Measurements from ENCODE around the gene KCTD6. TPM values are rescaled to one million over a fixed set of nuclear protein-coding genes. Genes with fewer than 3 reads are reported as not detected.

KCTD6 gene
- total and polyA plus RNA-seq, 2 of the 4 experiments (the other 2 are of a cell fraction), result 7.0 to 9.2 TPM

DNA sequence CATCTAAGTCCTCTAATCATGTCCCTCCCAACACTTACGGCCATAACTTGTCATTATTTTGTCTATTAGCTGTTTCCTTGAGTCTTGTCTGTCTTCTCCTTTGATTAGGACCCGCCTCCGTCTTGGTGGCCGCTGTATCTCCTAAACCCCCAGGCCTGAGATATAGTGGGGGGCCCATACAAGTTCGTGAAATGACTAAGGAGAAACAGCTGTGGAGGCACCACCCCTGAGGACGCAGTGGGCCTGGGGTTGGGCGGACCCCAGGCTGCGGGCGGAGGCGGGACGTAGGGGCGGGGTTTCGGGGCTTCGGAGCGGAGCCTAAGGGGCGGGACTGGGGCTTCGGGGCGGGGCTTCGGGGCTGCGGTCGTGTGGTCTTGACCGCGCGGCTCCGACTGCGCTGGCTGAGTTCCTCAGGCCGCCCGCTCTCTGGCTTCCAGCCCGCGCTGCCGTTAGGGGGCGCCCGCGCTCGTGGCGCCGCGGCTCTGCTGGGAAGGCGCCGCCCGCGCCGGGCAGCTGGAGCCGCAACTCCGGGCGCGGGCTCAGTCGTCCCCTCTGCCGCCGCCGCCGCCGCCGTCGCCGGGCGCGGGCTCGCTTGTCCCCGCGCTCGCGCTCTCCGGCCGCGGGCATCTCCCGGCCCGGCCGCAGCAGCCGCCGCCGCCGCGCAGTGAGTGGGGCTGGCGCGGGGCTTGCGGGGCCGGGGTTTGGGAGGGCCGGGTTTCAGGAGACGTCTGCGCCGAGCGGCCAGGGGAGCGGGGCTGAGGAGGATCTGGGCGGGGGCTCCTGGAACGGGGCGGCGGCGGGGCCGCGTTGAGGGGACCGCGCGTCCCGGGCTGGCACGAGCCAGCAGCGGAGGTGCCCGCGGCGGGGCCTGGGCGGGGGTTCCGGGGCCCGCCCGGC lies at the start of gene KCTD6 (continued):
- TF ChIP-seq RFX5 (IDR thresholded peaks at IDR 0.05; ENCODE audit: low read depth, low read length), result no peak
- no peak for TF ChIP-seq NFE2L2 (IDR thresholded peaks at IDR 0.05; ENCODE audit: low read depth, low read length)
- TF ChIP-seq, protein P1, sequence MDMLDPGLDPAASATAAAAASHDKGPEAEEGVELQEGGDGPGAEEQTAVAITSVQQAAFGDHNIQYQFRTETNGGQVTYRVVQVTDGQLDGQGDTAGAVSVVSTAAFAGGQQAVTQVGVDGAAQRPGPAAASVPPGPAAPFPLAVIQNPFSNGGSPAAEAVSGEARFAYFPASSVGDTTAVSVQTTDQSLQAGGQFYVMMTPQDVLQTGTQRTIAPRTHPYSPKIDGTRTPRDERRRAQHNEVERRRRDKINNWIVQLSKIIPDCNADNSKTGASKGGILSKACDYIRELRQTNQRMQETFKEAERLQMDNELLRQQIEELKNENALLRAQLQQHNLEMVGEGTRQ (IDR thresholded peaks at IDR 0.05; ENCODE audit: low read depth, low read length), result no peak
- TF ChIP-seq MAFK (IDR thresholded peaks at IDR 0.05; ENCODE audit: low read depth, low read length), result no peak

DNA sequence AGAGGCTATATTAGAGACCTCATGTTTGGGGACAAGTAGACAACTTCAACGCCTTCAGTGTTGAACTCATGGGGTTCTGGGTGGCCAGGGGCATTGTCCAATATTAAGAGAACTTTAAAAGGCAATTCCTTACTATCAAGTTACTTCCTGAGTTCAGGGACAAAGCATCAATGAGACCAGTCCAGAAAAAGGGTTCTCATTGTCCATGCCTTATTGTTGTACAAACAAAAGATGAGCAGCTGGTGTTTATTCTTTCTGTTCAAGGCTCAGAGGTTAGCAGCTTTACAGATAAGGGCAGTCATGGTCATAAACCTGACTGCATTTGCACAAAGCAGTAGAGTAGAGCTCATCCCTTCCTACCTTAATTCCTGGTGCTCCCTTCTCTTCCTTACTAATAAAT lies 39.7 kb upstream of the KCTD6 start:
- H3K18ac ChIP-seq (ENCODE audit: low read depth, low read length), result no peak overlapping the region
- no peak overlapping the region for H4K5ac ChIP-seq (ENCODE audit: low read depth, low read length)
- H3K79me1 ChIP-seq (ENCODE audit: low read depth in 1 of 2, low read length in 2 of 2), result no peaks in the 10 kb centered on the region
- dilution Hi-C loops (cut with HindIII; ENCODE audit: low sequenced_read_pairs, unreplicated experiment) (no loop called here), intact Hi-C loops (cut with micrococcal nuclease) (no loop called here), in situ Hi-C loops (cut with MboI; ENCODE audit: low sequenced_read_pairs) (no loop called here)
- H3K4me1 ChIP-seq (ENCODE audit: control insufficient read depth, insufficient read depth, low read length), result no peaks in the 10 kb centered on the region
- H3K4ac ChIP-seq (ENCODE audit: low read depth, low read length), result no peak overlapping the region
- H4K20me1 ChIP-seq (ENCODE audit: insufficient read depth, low read length), result no peaks in the 10 kb centered on the region
- H3K4me3 ChIP-seq (ENCODE audit: insufficient read depth, low read depth, low read length), result no peak overlapping the region
- no peak for DNase-seq
- H2AK5ac ChIP-seq (ENCODE audit: low read depth, low read length), result no peak overlapping the region
- WGBS, 2 experiments (ENCODE audit: extremely low coverage in 2 of 2, insufficient read length in 1 of 2), result no CpG with 5 or more reads among the region's 1 CpG
- no peak overlapping the region for H3K27ac ChIP-seq (ENCODE audit: insufficient read depth, low read length)
- no peak overlapping the region for H3K14ac ChIP-seq (replicated peaks; ENCODE audit: low read depth, low read length)
- H2BK15ac ChIP-seq (ENCODE audit: low read depth, low read length), result no peak overlapping the region
- no peak overlapping the region for H3K56ac ChIP-seq (ENCODE audit: extremely low read depth, insufficient read depth, low read length)
- no peak overlapping the region for H4K8ac ChIP-seq (ENCODE audit: low read depth in 2 of 2, low read length in 2 of 2)
- no peak overlapping the region for H2BK120ac ChIP-seq (ENCODE audit: low read depth, low read length)
- H3K36me3 ChIP-seq (ENCODE audit: control insufficient read depth, insufficient read depth, low read length), result no peaks in the 10 kb centered on the region
- no peak for ATAC-seq (ENCODE audit: low read depth)
- no peak overlapping the region for H2AFZ ChIP-seq (replicated peaks; ENCODE audit: low read length, poor library complexity)
- H2BK20ac ChIP-seq (ENCODE audit: low read depth, low read length), result no peak overlapping the region
- no peak overlapping the region for H3K23ac ChIP-seq (ENCODE audit: low read depth, low read length)
- no peak overlapping the region for H3K9ac ChIP-seq (ENCODE audit: low read depth, low read length)
- H3K27me3 ChIP-seq (ENCODE audit: control insufficient read depth, insufficient read depth, low read length), result peaks cover 5% of the 10 kb centered on the region; the same call in 1 of the 2 replicates
- no peaks in the 10 kb centered on the region for H3K9me1 ChIP-seq (ENCODE audit: insufficient read depth, low read length)
- no peak overlapping the region for H4K91ac ChIP-seq (ENCODE audit: insufficient read depth, low read depth, low read length)
- H3K4me2 ChIP-seq (ENCODE audit: low read depth, low read length), result no peak overlapping the region
- no TSS peak for BruUV-seq (replicated peaks)
- POLR2A ChIA-PET (ENCODE audit: unreplicated experiment), result no interaction called here
- CTCF ChIA-PET, result interaction anchor here (0.7 kb wide), 1 partner anchor 40 kb away, joined by 3 read pairs; the partner anchor contains the start of gene KCTD6
- no peak overlapping the region for H2BK5ac ChIP-seq (ENCODE audit: low read depth, low read length, poor library complexity, severe bottlenecking)
- H3K9me3 ChIP-seq (ENCODE audit: control insufficient read depth, insufficient read depth, low read length), result peaks cover 7% of the 10 kb centered on the region
- H2AK9ac ChIP-seq (replicated peaks; ENCODE audit: low read depth, low read length, poor library complexity), result no peak overlapping the region
- TF ChIP-seq RFX5 (IDR thresholded peaks at IDR 0.05; ENCODE audit: low read depth, low read length) (no peak), RCOR1 (IDR thresholded peaks at IDR 0.05; ENCODE audit: insufficient replicate concordance, low read length) (no peak), BHLHE40 (IDR thresholded peaks at IDR 0.05; ENCODE audit: low read depth, low read length) (no peak), RAD21 (IDR thresholded peaks at IDR 0.05; ENCODE audit: low read length) (no peak), FOS (IDR thresholded peaks at IDR 0.05; ENCODE audit: low read depth, low read length) (no peak), SMC3 (IDR thresholded peaks at IDR 0.05; ENCODE audit: low read depth, low read length) (no peak), MAZ (IDR thresholded peaks at IDR 0.05; ENCODE audit: borderline replicate concordance, low read depth, low read length) (no peak), MXI1 (IDR thresholded peaks at IDR 0.05; ENCODE audit: borderline replicate concordance, low read depth, low read length) (no peak), POLR2A (IDR thresholded peaks at IDR 0.05; ENCODE audit: low read depth, low read length) (no peak)
- TF ChIP-seq, protein P1 (IDR thresholded peaks at IDR 0.05; ENCODE audit: low read depth, low read length), result no peak
- TF ChIP-seq, protein P2, sequence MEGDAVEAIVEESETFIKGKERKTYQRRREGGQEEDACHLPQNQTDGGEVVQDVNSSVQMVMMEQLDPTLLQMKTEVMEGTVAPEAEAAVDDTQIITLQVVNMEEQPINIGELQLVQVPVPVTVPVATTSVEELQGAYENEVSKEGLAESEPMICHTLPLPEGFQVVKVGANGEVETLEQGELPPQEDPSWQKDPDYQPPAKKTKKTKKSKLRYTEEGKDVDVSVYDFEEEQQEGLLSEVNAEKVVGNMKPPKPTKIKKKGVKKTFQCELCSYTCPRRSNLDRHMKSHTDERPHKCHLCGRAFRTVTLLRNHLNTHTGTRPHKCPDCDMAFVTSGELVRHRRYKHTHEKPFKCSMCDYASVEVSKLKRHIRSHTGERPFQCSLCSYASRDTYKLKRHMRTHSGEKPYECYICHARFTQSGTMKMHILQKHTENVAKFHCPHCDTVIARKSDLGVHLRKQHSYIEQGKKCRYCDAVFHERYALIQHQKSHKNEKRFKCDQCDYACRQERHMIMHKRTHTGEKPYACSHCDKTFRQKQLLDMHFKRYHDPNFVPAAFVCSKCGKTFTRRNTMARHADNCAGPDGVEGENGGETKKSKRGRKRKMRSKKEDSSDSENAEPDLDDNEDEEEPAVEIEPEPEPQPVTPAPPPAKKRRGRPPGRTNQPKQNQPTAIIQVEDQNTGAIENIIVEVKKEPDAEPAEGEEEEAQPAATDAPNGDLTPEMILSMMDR (conservative IDR thresholded peaks at IDR 0.05; ENCODE audit: low read depth, low read length), result no peak

All from IMR-90 (cell line).